Measurements from ENCODE around the gene FAM50A. TPM values are rescaled to one million over a fixed set of nuclear protein-coding genes. Genes with fewer than 3 reads are reported as not detected.

Gene FAM50A
- total RNA-seq, 1 donor from 2014 or later: 52.4 TPM

DNA sequence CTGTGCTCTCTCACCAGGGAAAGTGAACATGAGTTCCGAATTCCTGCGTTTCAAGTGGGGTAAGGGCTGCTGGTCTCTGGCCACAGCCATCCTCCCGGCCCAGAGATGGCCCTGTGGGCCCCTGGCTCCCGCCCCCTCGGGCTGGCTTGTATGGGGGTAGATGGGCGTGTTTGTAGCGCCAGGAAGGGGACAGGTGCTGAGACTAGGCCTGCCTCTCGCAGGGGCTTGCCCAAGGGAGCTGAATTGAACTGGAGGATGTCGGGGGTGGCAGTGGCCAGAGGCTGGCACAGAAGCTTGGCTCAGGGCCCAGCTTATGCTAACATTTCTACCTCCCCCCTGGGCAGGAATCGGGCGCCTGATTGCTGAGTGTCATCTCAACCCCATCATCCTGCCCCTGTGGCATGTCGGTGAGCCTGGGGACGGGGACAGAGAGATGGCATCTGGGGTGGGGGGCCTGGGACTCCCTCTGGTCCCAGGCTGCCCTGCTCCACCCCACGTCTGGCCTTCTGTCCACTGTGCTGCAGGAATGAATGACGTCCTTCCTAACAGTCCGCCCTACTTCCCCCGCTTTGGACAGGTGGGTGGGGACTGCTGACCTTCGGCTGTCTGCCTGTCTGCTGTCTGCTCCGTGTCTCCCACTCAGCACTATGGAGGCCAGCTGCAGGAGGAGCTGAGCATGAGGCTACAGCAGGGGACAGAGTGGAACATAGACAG, 24.1 kb upstream of the FAM50A start:
- TF ChIP-seq CTCF (IDR thresholded peaks at IDR 0.05): no peak
- Histone ChIP-seq H3K27me3 (no peaks in the 10 kb centered on the region), H3K27ac (no peak overlapping the region), H3K4me1 (no peaks in the 10 kb centered on the region), H3K4me3 (no peak overlapping the region), H3K9me3 (no peaks in the 10 kb centered on the region), H3K36me3 (no peaks in the 10 kb centered on the region)
- DNase-seq (ENCODE audit: low spot score in 2 of 2): no peak
- intact Hi-C loops (cut with DNase I): no loop called here

- H3K4me1 ChIP-seq: no peaks in the 10 kb centered on the region
- DNase-seq (ENCODE audit: low spot score in 2 of 2): no peak
- H3K27me3 ChIP-seq: no peaks in the 10 kb centered on the region
- H3K36me3 ChIP-seq: no peaks in the 10 kb centered on the region
- no peak overlapping the region for H3K27ac ChIP-seq
- no peaks in the 10 kb centered on the region for H3K9me3 ChIP-seq
- intact Hi-C loops (cut with DNase I): no loop called here
- H3K4me3 ChIP-seq: no peak overlapping the region
- no peak for TF ChIP-seq CTCF (IDR thresholded peaks at IDR 0.05)
Observed at GRCh38 chrX:154420402-154420756, 23.6 kb upstream of the FAM50A start.

GRCh38 chrX:154426916-154427770, 16.8 kb upstream of the FAM50A start:
- no peaks in the 10 kb centered on the region for H3K9me3 ChIP-seq
- no peak for DNase-seq (ENCODE audit: low spot score in 2 of 2)
- H3K36me3 ChIP-seq: peaks cover 0 to under 1% of the 10 kb centered on the region in 2 donors
- H3K27me3 ChIP-seq: no peaks in the 10 kb centered on the region
- H3K27ac ChIP-seq: peak overlapping the region in 1 of 2 donors; percentile 33
- intact Hi-C loops (cut with DNase I): loop anchor here (5.0 kb wide), 1 partner anchor 105 kb away; no protein-coding TSS in a partner anchor
- peak overlapping the region in 1 of 2 donors; percentile 86 for H3K4me3 ChIP-seq
- no peak for TF ChIP-seq CTCF (IDR thresholded peaks at IDR 0.05)
- H3K4me1 ChIP-seq: peaks cover 2 to 8% of the 10 kb centered on the region in 2 donors

DNA sequence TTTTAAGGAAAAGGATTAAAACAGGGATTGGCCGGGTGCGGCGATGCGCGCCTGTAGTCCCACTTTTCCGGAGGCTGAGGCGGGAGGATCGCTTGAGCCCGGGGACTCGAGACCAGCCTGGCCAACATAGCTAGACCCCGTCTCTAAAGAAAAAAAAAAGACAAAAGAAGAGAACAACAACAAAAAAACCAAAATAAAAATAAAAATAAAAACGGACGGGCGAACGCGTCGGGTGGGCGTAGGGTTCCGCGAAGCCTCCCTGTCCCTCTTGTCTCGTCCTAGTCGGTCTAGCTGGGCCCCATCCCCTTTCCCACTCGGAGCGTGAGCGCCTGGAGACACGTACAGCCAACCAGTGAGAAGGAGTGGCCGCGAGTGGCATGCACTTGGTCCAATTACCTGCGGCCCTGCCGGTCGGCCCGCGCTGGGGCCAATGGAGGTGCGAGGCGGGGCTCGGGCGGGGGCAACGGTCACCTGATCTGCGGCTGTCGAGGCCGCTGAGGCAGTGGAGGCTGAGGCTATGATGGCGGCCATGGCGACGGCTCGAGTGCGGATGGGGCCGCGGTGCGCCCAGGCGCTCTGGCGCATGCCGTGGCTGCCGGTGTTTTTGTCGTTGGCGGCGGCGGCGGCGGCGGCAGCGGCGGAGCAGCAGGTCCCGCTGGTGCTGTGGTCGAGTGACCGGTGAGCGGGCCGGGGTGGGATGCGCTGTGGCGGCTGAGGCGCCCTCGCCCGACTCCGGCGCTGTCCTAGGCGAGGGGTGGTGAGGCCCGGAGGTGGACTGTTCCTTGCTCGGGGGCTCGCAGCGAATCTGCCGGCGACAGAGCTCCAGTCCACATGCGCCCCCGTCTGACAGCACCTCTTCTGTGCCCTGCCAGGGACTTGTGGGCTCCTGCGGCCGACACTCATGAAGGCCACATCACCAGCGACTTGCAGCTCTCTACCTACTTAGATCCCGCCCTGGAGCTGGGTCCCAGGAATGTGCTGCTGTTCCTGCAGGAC, 15.5 kb upstream of the FAM50A start, which contains the start of gene ATP6AP1:
TSS of gene ATP6AP1 (plus strand) at position 502 of the 996 bp plus-strand sequence. CDS start at position 518, 16 bp downstream.
- Histone ChIP-seq H3K27ac (peak within 1 kb of the TSS; percentile 59 to 83), H3K4me3 (peak within 1 kb of the TSS; percentile 43 to 86), H3K4me1 (peaks cover 2 to 8% of the 10 kb centered on the region in 2 donors), H3K36me3 (peaks cover 5 to 8% of the 10 kb centered on the region in 2 donors), H3K9me3 (no peaks in the 10 kb centered on the region), H3K27me3 (no peaks in the 10 kb centered on the region)
- intact Hi-C loops (cut with DNase I): loop anchor here (1.0 to 5.0 kb wide), 4 partner anchors 8 to 104 kb away; no protein-coding TSS in a partner anchor
- peak; percentile 78 to 95 for DNase-seq (ENCODE audit: low spot score in 2 of 2)
- TF ChIP-seq CTCF (IDR thresholded peaks at IDR 0.05): no peak

GRCh38 chrX:154429711-154430110, 14.2 kb upstream of the FAM50A start:
- no peak overlapping the region for H3K27ac ChIP-seq
- intact Hi-C loops (cut with DNase I): loop anchor here (5.0 kb wide), 1 partner anchor 103 kb away; no protein-coding TSS in a partner anchor
- no peak for TF ChIP-seq CTCF (IDR thresholded peaks at IDR 0.05)
- peak overlapping the region; percentile 43 to 86 for H3K4me3 ChIP-seq
- no peak for DNase-seq (ENCODE audit: low spot score in 2 of 2)
- H3K27me3 ChIP-seq: no peaks in the 10 kb centered on the region
- peaks cover 8 to 12% of the 10 kb centered on the region in 2 donors for H3K36me3 ChIP-seq
- no peaks in the 10 kb centered on the region for H3K9me3 ChIP-seq
- H3K4me1 ChIP-seq: peaks cover 2 to 8% of the 10 kb centered on the region in 2 donors

All from ascending aorta (tissue), 2 donors.